Left lung (tissue), 10 donors: ENCODE data around the gene SH3PXD2A. TPM values are rescaled to one million over a fixed set of nuclear protein-coding genes. Genes with fewer than 3 reads are reported as not detected.
A peak's percentile ranks its signal among the peaks of the same experiment; 100 is the strongest.

Experiments used
- ATAC-seq: fragments of 200-7000 bp; cut with Tn5 transposase; one replicate; pipeline ENCODE4 v1.9.1; 2020; ENCODE audit warnings: moderate library complexity
- DNase-seq, 4 donors: peaks; one replicate each; pipeline ENCODE4 v3.0.0-alpha.2; 2013 to 2020
- H3K27ac ChIP-seq, 2 donors: fragments of 200-600 bp; sonication (generic) in 1 of 2; one replicate each; pipeline versions ENCODE4 v1.5.0 to v1.8.0; 2020 to 2021
- H3K27me3 ChIP-seq, 2 donors: fragments of 200-600 bp; sonication (generic) in 1 of 2; one replicate each; pipeline versions ENCODE4 v1.5.0 to v1.8.0; 2020 to 2021
- H3K36me3 ChIP-seq, 2 donors: fragments of 200-600 bp; sonication (generic) in 1 of 2; one replicate each; pipeline versions ENCODE4 v1.5.0 to v1.8.0; 2020 to 2021
- H3K4me1 ChIP-seq, 2 donors: fragments of 200-600 bp; one replicate each; pipeline ENCODE4 v1.8.0; 2021
- H3K4me3 ChIP-seq, 2 donors: fragments of 200-600 bp; sonication (generic) in 1 of 2; one replicate each; pipeline versions ENCODE4 v1.5.0 to v1.8.0; 2020 to 2021; ENCODE audit warnings: mild to moderate bottlenecking in 1 of 2
- H3K9me3 ChIP-seq, 2 donors: fragments of 200-600 bp; sonication (generic) in 1 of 2; one replicate each; pipeline versions ENCODE4 v1.5.0 to v1.8.0; 2020 to 2021
- intact Hi-C, 2 donors: fragments of 100-400 bp; cut with DNase I; formaldehyde crosslinking; loops; one replicate each; pipeline versions ENCODE4 v1.11.2 to v1.14.2; 2022
- polyA plus RNA-seq, 6 donors: library from polyadenylated mRNA; unstranded; fragments of 120-200 nt; gene quantifications; one replicate each; pipeline ENCODE4 v1.2.1, GENCODE V29; 2013; ENCODE audit not compliant: insufficient read length in 6 of 6
- total RNA-seq, 2 donors: library from RNA; stranded (reverse); fragmentation: NEBNext Ultra II Directional; extraction: Animal tissue kit (Norgen Biotek cat#: 25700); gene quantifications; one replicate each; pipeline ENCODE4 v1.2.1, GENCODE V29; 2021
- TF ChIP-seq, protein P1 (sequence below), 2 donors: fragments of 200-600 bp; sonication (generic) in 1 of 2; IDR thresholded peaks; one replicate each; pipeline versions ENCODE4 v1.5.0 to v1.8.0; 2021; ENCODE audit warnings: antibody characterized with exemption in 2 of 2
- donor health status: DM: no; HTN: yes; CAD: no.
- donor health status: DM: no; HTN: no; CAD: no.

The SH3PXD2A gene
- total and polyA plus RNA-seq, 8 donors: 44.8 to 117 (median 91.7) TPM

DNA sequence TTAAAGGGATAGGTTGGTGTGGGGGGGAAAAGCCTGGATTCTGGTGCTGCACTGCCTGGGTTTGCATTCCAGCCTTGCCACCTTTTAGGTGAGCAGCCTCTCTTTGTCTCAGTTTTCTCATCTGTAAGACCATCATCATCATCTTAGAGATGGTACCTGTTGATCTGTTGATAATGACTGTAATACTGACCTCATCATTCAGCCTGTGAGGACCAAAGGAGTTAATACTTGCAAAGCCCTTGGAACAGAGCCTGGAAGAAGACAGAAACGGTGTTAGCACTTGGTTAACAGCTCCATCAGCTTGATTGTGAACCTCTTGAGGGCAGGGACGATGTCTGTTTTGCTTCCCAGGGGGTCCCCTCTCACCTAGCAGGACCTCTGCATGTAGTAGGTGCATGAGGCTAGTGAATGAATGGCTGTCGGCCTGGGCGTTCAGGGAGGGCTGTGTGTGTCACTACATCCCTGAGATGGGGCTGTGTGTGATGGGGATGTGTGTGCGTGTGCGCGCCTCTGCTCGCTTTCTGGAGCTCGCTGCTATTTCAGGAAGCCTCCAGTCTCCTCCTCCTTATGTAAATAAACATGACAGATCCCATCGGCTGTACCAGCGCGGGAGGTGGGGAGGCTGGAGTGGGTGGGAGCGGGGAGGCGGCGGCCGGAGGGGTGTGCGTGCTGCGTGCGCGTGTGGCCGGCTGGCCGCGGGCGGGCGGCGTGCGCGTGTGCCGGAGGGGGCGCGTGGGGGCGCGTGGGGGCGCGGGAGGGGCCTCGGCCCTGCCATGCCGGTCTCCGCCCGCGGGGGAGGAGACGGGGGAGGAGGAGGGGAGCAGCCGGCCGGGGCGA, 300.7 kb downstream of the SH3PXD2A start:
- Histone ChIP-seq H3K4me1 (peaks cover 0 to 12% of the 10 kb centered on the region in 2 donors), H3K27me3 (peaks cover 5 to 51% of the 10 kb centered on the region in 2 donors), H3K27ac (no peak overlapping the region), H3K36me3 (no peaks in the 10 kb centered on the region), H3K4me3 (peak overlapping the region; percentile 21 to 29), H3K9me3 (no peaks in the 10 kb centered on the region)
- ATAC-seq (peak; percentile 56), DNase-seq (peak in 2 of 4 donors; percentile 30 to 73)
- intact Hi-C loops: no loop called here
- TF ChIP-seq, protein P1, sequence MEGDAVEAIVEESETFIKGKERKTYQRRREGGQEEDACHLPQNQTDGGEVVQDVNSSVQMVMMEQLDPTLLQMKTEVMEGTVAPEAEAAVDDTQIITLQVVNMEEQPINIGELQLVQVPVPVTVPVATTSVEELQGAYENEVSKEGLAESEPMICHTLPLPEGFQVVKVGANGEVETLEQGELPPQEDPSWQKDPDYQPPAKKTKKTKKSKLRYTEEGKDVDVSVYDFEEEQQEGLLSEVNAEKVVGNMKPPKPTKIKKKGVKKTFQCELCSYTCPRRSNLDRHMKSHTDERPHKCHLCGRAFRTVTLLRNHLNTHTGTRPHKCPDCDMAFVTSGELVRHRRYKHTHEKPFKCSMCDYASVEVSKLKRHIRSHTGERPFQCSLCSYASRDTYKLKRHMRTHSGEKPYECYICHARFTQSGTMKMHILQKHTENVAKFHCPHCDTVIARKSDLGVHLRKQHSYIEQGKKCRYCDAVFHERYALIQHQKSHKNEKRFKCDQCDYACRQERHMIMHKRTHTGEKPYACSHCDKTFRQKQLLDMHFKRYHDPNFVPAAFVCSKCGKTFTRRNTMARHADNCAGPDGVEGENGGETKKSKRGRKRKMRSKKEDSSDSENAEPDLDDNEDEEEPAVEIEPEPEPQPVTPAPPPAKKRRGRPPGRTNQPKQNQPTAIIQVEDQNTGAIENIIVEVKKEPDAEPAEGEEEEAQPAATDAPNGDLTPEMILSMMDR (IDR thresholded peaks at IDR 0.05): no peak

DNA sequence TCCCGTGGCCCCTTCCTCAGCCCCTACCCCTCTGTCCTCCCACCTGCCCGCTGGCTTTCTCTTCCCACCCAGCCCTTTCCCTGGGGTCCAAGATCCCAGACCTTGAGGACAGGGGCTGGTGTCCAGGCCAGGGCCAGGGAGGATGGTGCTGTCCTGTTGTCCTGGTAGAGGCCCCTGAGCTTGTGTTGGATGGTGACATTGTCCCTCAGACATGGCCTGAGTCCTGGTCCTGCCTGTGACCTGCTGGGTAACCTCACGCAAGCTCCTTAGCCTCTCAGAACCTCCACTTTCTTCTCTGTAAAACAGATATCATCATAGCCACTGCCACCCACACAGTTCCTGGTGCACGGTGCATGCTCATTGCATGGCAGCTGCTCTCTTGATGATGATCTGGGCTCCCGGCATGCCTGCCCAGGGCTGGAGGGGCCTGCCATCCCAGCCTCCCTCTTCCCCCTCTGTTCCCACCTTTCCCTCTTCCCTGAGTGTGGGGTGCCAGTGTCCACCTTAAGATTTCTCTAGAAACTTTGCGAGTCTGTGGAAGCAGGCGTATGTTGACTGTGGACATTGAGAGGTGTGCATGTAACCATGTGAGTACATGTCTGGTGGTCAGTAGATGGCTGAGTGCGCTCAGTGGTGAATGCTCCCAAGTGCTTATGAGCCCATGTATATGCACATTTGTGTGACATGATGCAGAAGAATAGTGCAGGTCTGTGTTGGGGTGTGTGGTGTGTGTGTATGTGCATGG, 301.5 kb downstream of the SH3PXD2A start:
- no peak for DNase-seq

DNA sequence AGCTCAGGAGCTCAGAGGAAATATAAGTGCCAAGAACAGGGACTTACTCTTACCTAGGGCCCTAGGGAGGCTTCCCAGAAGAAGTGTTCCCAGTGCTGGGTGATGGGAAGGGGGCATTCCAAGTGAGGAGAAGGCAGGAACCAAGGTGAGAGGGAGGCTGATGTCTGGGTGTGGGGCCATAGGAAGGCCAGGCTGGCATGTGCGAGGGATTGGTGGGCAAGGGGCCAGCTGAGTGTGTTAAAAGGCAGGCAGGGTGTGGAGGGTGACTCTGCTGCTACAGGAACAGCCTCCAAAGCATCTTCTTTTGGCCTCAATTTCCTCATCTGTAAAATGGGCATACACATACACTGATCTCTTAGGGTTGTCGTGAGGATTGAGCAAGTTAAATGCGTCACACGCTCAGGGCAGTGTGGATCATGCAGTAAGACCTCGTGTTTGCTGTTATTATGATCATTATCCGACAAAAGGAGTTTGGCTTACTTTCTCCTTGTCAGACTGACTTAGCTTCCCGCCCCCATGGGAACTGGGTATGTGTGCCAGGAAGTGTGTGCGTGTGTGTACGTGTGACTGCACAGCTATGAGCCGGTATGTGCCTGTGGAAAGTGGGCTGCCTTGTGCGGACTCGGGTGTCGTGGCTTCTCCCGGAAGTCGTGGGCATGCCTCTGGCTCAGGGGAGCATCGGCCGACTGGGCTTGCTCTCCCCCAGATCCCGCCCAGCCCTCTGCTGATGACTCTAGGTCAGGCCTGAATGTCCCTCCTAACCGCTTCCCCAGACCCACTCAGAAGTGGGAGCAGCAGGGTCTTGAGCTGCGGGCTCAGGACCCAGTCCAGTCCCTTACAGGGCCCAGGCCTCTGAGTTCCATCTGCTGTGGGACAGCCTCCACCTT, 302.3 kb downstream of the SH3PXD2A start:
- no peak for DNase-seq

More for the DNA sequence above, 301.5 kb downstream of the SH3PXD2A start:
- ATAC-seq: no peak
- TF ChIP-seq, protein P1 (IDR thresholded peaks at IDR 0.05): no peak
- Histone ChIP-seq H3K27ac (no peak overlapping the region), H3K4me1 (peaks cover 0 to 12% of the 10 kb centered on the region in 2 donors), H3K36me3 (no peaks in the 10 kb centered on the region), H3K9me3 (no peaks in the 10 kb centered on the region), H3K27me3 (peaks cover 5 to 45% of the 10 kb centered on the region in 2 donors), H3K4me3 (no peak overlapping the region)
- intact Hi-C loops: no loop called here

DNA sequence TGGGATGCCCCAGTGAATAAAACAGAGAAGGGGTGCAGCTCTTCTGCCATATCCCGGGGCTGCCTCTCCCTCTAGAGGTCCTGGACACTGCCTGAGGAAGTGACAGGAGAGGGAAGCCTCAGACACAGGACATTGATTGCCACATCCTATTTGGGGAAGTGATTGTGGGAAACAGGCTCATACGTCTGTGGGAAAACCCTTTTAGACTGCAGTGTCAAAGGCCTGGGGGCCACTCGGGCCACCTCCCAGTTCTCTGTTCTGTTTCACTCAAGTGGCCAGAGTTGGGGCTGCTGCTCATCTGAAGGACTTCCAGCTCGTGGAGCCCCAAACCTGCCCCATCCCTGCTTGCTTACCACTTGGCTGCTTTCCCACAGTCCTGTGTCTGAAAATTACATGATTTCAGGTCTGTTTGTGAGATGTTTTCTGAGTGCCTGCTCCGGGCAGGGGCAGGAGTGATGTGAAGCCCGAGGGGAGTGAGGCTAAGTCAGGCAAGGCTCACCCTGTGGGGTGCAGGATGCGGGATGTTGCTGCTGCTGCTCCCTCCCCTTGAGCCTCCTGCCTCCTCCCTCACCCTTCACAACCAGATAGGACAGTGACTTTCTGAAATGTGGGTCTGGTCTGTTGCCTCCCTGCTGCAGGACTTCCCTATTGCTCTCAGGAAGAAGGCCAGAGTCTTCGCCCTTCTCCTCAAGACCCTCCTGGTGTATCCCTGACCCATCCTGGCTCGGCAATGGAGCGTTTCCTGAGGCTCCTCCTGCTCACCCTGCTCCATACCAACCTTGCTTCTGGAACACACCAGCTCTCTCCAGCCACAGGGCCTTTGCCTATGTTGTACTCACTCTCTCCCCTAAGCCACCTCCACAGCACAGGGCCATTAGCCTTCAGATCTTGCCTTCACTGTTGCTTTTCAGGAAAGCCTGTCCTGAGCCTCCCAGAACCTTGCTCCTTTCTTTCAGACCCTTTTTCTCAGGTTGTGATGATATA, 303.5 kb downstream of the SH3PXD2A start:
- TF ChIP-seq, protein P1 (IDR thresholded peaks at IDR 0.05): no peak
- intact Hi-C loops: no loop called here
- no peaks in the 10 kb centered on the region for H3K9me3 ChIP-seq
- no peak overlapping the region for H3K27ac ChIP-seq
- no peaks in the 10 kb centered on the region for H3K36me3 ChIP-seq
- DNase-seq (peak in 1 of 4 donors; percentile 56), ATAC-seq (peak; percentile 62)
- H3K27me3 ChIP-seq: peaks cover 5 to 32% of the 10 kb centered on the region in 2 donors
- H3K4me3 ChIP-seq: no peak overlapping the region
- peaks cover 0 to 12% of the 10 kb centered on the region in 2 donors for H3K4me1 ChIP-seq

More for the DNA sequence above, 302.3 kb downstream of the SH3PXD2A start:
- TF ChIP-seq, protein P1 (IDR thresholded peaks at IDR 0.05): no peak
- Histone ChIP-seq H3K9me3 (no peaks in the 10 kb centered on the region), H3K4me1 (peaks cover 0 to 12% of the 10 kb centered on the region in 2 donors), H3K27me3 (peaks cover 5 to 40% of the 10 kb centered on the region in 2 donors), H3K4me3 (no peak overlapping the region), H3K36me3 (no peaks in the 10 kb centered on the region), H3K27ac (no peak overlapping the region)
- no peak for ATAC-seq
- intact Hi-C loops: no loop called here
